ENCODE results near the gene C9orf85. TPM values are rescaled to one million over a fixed set of nuclear protein-coding genes. Genes with fewer than 3 reads are reported as not detected.

Gene C9orf85
- total and polyA plus RNA-seq, 2 donors (not counting 3 experiments of a cell fraction or from before 2014, with no cell fraction given): 8.3 to 11.3 TPM

GRCh38 chr9:71878327-71879274 lies 32.8 kb upstream of the C9orf85 start:
- no peaks in the 10 kb centered on the region for H3K4me1 ChIP-seq (ENCODE audit: control insufficient read depth, extremely low read depth, insufficient read depth, low read length)
- H3K9me3 ChIP-seq (replicated peaks; ENCODE audit: control insufficient read depth, insufficient read depth, low read length): no peaks in the 10 kb centered on the region
- H3K4me2 ChIP-seq (ENCODE audit: insufficient read depth, low read length): no peak overlapping the region
- H3K36me3 ChIP-seq (ENCODE audit: control insufficient read depth in 2 of 2, extremely low read depth in 1 of 2, insufficient read depth in 2 of 2, low read length in 2 of 2): no peaks in the 10 kb centered on the region
- DNase-seq (ENCODE audit: low read depth, low spot score) (no peak), FAIRE-seq (no peak)
- POLR2A ChIA-PET: no interaction called here
- CTCF ChIA-PET: no interaction called here
- BruUV-seq (replicated peaks): no TSS peak
- H4K20me1 ChIP-seq (replicated peaks; ENCODE audit: control insufficient read depth, extremely low read depth, insufficient read depth, low read length): peaks cover 8% of the 10 kb centered on the region
- peaks cover 49% of the 10 kb centered on the region for H3K79me2 ChIP-seq (ENCODE audit: control insufficient read depth, insufficient read depth, low read length)
- H3K9me1 ChIP-seq (replicated peaks; ENCODE audit: control insufficient read depth, extremely low read depth, insufficient read depth, low read length): no peaks in the 10 kb centered on the region
- no peak for TF ChIP-seq CTCF (IDR thresholded peaks at IDR 0.05; ENCODE audit: extremely low read depth in 1 of 2, insufficient read depth in 1 of 2, low read depth in 1 of 2, low read length in 2 of 2)
- no peak for TF ChIP-seq MYC (IDR thresholded peaks at IDR 0.05; ENCODE audit: low read depth, low read length)
- no peak for TF ChIP-seq JUN (IDR thresholded peaks at IDR 0.05; ENCODE audit: borderline replicate concordance, insufficient read depth, insufficient read length, low read depth)
- TF ChIP-seq EZH2 (IDR thresholded peaks at IDR 0.05; ENCODE audit: borderline replicate concordance, low read depth, low read length, severe bottlenecking): no peak
- TF ChIP-seq POLR2AphosphoS5 (IDR thresholded peaks at IDR 0.05; ENCODE audit: insufficient read depth, low read depth, low read length): no peak
- intact Hi-C loops (cut with micrococcal nuclease): no loop called here
- H3K27ac ChIP-seq (ENCODE audit: insufficient read depth, low read depth, low read length): no peak overlapping the region
- no peak overlapping the region for H3K9ac ChIP-seq (replicated peaks; ENCODE audit: extremely low read depth, insufficient read depth, low read length)
- dilution Hi-C loops (cut with MboI; ENCODE audit: extremely low pct_ligation_motif_present, low sequenced_read_pairs): no loop called here
- H2AFZ ChIP-seq (ENCODE audit: low read depth, low read length): no peak overlapping the region
- no peaks in the 10 kb centered on the region for H3K27me3 ChIP-seq (ENCODE audit: control insufficient read depth in 2 of 2, insufficient read depth in 2 of 2, low read length in 2 of 2)
- H3K4me3 ChIP-seq (replicated peaks in 1 of 3; ENCODE audit: insufficient read depth in 1 of 3, low read depth in 1 of 3, low read length in 3 of 3): no peak overlapping the region
